SH-SY5Y (cell line): Measurements from ENCODE around the gene SH3GL2.

Source experiments
- GATA2 ChIP-seq: IDR thresholded peaks from 2 replicates; pipeline ENCODE4 v1.6.1; 2011; ENCODE audit warnings: mild to moderate bottlenecking, low read depth, low read length
- GATA3 ChIP-seq: IDR thresholded peaks from 2 replicates; pipeline ENCODE4 v1.6.1; 2011; ENCODE audit warnings: low read depth, mild to moderate bottlenecking, low read length, moderate library complexity

Gene SH3GL2

DNA sequence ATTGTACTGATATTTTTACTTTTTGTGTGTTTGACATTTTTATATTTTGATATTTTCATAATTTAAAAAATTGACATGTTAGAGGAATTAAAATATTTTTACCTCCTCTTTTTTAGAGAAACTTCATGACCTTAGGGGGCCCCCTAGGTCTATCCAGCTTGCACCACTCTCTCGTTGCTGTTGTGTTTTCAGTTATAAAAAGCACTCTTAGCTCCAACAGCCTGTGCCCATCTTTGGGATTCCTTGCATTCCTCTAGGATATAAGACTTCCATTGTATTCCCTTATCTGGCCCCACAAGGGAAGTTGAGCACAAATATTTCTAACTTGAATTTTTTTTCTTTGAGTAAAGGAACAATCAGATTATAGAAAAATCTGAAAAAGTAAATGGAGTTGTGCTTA lies 245.3 kb downstream of the SH3GL2 start:
- no peak for TF ChIP-seq GATA2
- TF ChIP-seq GATA3, result no peak

GRCh38 chr9:17824616-17825264 lies 245.9 kb downstream of the SH3GL2 start:
- TF ChIP-seq GATA3, result no peak

- no peak for TF ChIP-seq GATA3
- no peak for TF ChIP-seq GATA2
Observed at GRCh38 chr9:17825265-17825659, 246.4 kb downstream of the SH3GL2 start.

DNA sequence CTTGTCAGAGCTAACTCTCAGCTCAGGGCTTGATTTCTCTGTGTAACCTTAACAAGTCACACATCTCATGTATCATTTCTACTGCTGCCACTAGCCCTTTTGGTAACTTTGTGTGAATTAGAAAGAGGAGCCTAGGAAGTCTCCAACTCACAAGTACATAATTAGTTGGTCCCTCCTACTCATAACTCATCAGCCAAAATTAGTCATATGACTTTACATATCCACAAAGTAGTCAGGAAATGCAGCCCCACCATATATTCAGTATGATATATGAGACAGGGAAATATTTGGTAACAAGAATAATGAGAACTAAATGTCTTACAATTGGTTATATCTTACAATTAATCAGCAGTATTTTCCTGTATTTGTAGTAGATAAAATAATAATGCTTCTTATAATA lies 250.2 kb downstream of the SH3GL2 start:
- TF ChIP-seq GATA3 (no peak), GATA2 (no peak)

GRCh38 chr9:17829812-17830385 lies 251.0 kb downstream of the SH3GL2 start:
- TF ChIP-seq GATA3, result no peak
- TF ChIP-seq GATA2, result no peak

DNA sequence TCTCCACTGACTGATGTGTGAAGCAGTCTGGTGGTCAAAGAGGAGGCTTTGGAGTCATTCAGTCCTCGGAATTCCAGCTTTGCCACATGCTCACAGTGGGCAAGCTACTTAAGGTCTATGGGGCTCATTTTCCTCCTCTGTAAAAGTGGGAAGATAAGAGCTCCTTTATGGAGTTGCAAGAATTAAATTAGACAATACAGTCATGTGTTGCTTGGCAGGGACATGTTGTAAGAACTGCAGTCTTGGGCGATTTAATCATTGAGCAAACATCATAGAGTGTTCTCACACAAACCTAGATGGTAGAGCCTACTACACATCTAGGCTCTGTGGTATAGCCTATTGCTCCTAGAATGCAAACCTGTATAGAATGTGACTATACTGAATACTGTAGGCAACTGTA lies 253.9 kb downstream of the SH3GL2 start:
- TF ChIP-seq GATA2, result no peak
- TF ChIP-seq GATA3, result no peak

- TF ChIP-seq GATA3 (no peak), GATA2 (no peak)
Observed at GRCh38 chr9:17833846-17834245, 255.0 kb downstream of the SH3GL2 start.

DNA sequence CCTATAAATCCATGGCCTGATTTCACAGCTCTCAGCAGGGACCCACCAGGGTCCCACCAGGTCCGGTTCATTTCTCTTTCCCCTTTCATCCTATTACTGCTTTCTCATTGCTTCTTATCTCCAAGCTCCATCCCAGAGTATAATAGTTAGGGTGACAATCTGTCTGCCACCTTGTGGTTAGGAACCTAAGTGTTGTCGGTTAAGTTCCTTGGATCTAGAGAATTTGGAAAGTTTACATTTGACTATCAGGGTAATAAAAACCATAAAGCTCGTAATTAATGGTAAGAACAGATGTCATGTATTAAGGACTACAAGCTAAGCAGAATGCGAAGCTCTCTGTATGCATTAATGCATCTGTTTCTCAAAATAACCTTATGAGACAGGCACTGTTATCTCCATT lies 259.1 kb downstream of the SH3GL2 start:
- TF ChIP-seq GATA2, result no peak
- no peak for TF ChIP-seq GATA3

- TF ChIP-seq GATA3, result no peak
- TF ChIP-seq GATA2, result no peak
Observed at GRCh38 chr9:17839776-17840175, 260.9 kb downstream of the SH3GL2 start.

GRCh38 chr9:17843236-17843635 lies 264.4 kb downstream of the SH3GL2 start:
- TF ChIP-seq GATA3 (no peak), GATA2 (no peak)
